Uterus (tissue), 4 donors: ENCODE results near the gene TSC22D2. TPM values are rescaled to one million over a fixed set of nuclear protein-coding genes. Genes with fewer than 3 reads are reported as not detected.

Source experiments
- DNase-seq, 2 donors: peaks; one replicate each; pipeline ENCODE4 v3.0.0-alpha.2; 2019 to 2020
- H3K27ac ChIP-seq, 2 donors: fragments of 200-600 bp; sonication (generic); 1 replicate in 1 of 2; 2 replicates in 1 of 2; pipeline ENCODE4 v1.5.1; 2016 to 2018
- H3K27me3 ChIP-seq, 2 donors: fragments of 200-600 bp; sonication (generic); one replicate each; pipeline ENCODE4 v1.5.1; 2018 to 2019; ENCODE audit warnings: control low read depth in 1 of 2
- H3K36me3 ChIP-seq, 2 donors: fragments of 200-600 bp; sonication (generic); one replicate each; pipeline ENCODE4 v1.5.1; 2019; ENCODE audit warnings: control low read depth in 1 of 2
- H3K4me1 ChIP-seq, 2 donors: fragments of 200-600 bp; sonication (generic); one replicate each; pipeline ENCODE4 v1.5.1; 2018 to 2019; ENCODE audit warnings: control low read depth in 1 of 2
- H3K4me3 ChIP-seq, 2 donors: fragments of 200-600 bp; sonication (generic); 1 replicate in 1 of 2; 2 replicates in 1 of 2; pipeline ENCODE4 v1.5.1; 2018 to 2019; ENCODE audit warnings: mild to moderate bottlenecking in 1 of 2
- H3K9me3 ChIP-seq, 2 donors: fragments of 200-600 bp; sonication (generic); one replicate each; pipeline ENCODE4 v1.5.1; 2019; ENCODE audit warnings: control low read depth in 1 of 2
- POLR2A ChIP-seq, 2 donors: fragments of 450-650 bp; IDR thresholded peaks; one replicate each; pipeline ENCODE4 v1.6.1; 2016; ENCODE audit warnings: antibody characterized with exemption in 2 of 2, mild to moderate bottlenecking in 1 of 2, moderate library complexity in 1 of 2
- intact Hi-C: fragments of 100-400 bp; cut with DNase I; formaldehyde crosslinking; loops from one replicate; pipeline ENCODE4 v1.15.1; 2023; ENCODE audit warnings: low total_unique reads
- total RNA-seq, 4 donors: library from RNA; depleted of rRNA in 3 of 4; stranded (reverse); fragments of >200 nt in 3 of 4; gene quantifications; one replicate each; pipeline versions ENCODE4 v1.1.0 to v1.2.4, GENCODE V29; 2014 to 2023
- TF ChIP-seq, protein P1 (sequence below), 4 experiments: fragments of 200-600 bp in 2 of 4; fragments of 450-650 bp in 2 of 4; sonication (generic) in 2 of 4; IDR thresholded peaks; one replicate each; pipeline ENCODE4 v1.5.1; 2016 to 2019; ENCODE audit warnings: antibody characterized with exemption in 4 of 4, mild to moderate bottlenecking in 2 of 4, moderate library complexity in 1 of 4
- donor health status: DM: yes; HTN: yes; CAD: no.

The TSC22D2 gene
- total RNA-seq, 4 donors from 2014 or later: 11.8 to 60.5 (median 23.6) TPM

- H3K9me3 ChIP-seq: peaks cover 0 to 2% of the 10 kb centered on the region in 2 donors
- H3K27me3 ChIP-seq: no peaks in the 10 kb centered on the region
- no peak for TF ChIP-seq POLR2A (IDR thresholded peaks at IDR 0.05)
- TF ChIP-seq, protein P1, sequence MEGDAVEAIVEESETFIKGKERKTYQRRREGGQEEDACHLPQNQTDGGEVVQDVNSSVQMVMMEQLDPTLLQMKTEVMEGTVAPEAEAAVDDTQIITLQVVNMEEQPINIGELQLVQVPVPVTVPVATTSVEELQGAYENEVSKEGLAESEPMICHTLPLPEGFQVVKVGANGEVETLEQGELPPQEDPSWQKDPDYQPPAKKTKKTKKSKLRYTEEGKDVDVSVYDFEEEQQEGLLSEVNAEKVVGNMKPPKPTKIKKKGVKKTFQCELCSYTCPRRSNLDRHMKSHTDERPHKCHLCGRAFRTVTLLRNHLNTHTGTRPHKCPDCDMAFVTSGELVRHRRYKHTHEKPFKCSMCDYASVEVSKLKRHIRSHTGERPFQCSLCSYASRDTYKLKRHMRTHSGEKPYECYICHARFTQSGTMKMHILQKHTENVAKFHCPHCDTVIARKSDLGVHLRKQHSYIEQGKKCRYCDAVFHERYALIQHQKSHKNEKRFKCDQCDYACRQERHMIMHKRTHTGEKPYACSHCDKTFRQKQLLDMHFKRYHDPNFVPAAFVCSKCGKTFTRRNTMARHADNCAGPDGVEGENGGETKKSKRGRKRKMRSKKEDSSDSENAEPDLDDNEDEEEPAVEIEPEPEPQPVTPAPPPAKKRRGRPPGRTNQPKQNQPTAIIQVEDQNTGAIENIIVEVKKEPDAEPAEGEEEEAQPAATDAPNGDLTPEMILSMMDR (IDR thresholded peaks at IDR 0.05): no peak
- no peak overlapping the region for H3K4me3 ChIP-seq
- no peak overlapping the region for H3K27ac ChIP-seq
- intact Hi-C loops: no loop called here
- no peak for DNase-seq
- H3K36me3 ChIP-seq: no peaks in the 10 kb centered on the region
- no peaks in the 10 kb centered on the region for H3K4me1 ChIP-seq
These were observed 71.3 kb downstream of the TSC22D2 start for GRCh38 chr3:150479370-150479769.

GRCh38 chr3:150480877-150481276 lies 72.8 kb downstream of the TSC22D2 start:
- intact Hi-C loops: no loop called here
- Histone ChIP-seq H3K9me3 (peaks cover 0 to 10% of the 10 kb centered on the region in 2 donors), H3K4me1 (no peaks in the 10 kb centered on the region), H3K27ac (no peak overlapping the region), H3K4me3 (no peak overlapping the region), H3K27me3 (no peaks in the 10 kb centered on the region), H3K36me3 (no peaks in the 10 kb centered on the region)
- DNase-seq: no peak
- TF ChIP-seq, protein P1 (IDR thresholded peaks at IDR 0.05): no peak

DNA sequence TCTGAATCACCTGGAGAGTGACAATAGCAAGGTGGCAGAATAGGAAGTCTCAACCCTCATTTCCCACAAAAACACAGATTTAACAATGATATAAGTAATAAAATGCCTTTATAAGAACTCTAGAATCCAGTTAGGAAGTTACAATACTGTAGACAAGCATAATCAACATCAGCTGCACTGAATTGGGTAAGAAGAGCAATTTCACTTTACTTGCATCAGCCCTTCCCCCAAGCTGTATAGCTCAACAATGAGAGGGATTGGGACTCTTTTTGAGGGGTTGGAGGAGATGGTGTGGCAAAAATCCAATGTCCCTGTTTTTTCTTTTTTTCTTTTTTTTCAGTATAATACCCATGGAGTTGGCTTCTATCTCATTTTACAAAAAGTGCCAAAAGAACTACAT lies 75.1 kb downstream of the TSC22D2 start:
- no peak for DNase-seq
- peaks cover 0 to 10% of the 10 kb centered on the region in 2 donors for H3K9me3 ChIP-seq
- H3K27ac ChIP-seq: no peak overlapping the region
- TF ChIP-seq, protein P1 (IDR thresholded peaks at IDR 0.05): no peak
- no peak for TF ChIP-seq POLR2A (IDR thresholded peaks at IDR 0.05)
- H3K36me3 ChIP-seq: no peaks in the 10 kb centered on the region
- intact Hi-C loops: no loop called here
- no peaks in the 10 kb centered on the region for H3K4me1 ChIP-seq
- no peaks in the 10 kb centered on the region for H3K27me3 ChIP-seq
- no peak overlapping the region for H3K4me3 ChIP-seq

- no peak for DNase-seq
- Histone ChIP-seq H3K9me3 (peaks cover 0 to 10% of the 10 kb centered on the region in 2 donors), H3K27ac (no peak overlapping the region), H3K27me3 (no peaks in the 10 kb centered on the region), H3K4me3 (no peak overlapping the region), H3K36me3 (no peaks in the 10 kb centered on the region), H3K4me1 (no peaks in the 10 kb centered on the region)
- TF ChIP-seq, protein P1 (IDR thresholded peaks at IDR 0.05): no peak
- intact Hi-C loops: no loop called here
These were observed 76.3 kb downstream of the TSC22D2 start for GRCh38 chr3:150484410-150484809.

- Histone ChIP-seq H3K4me1 (no peaks in the 10 kb centered on the region), H3K27ac (no peak overlapping the region), H3K4me3 (no peak overlapping the region), H3K36me3 (no peaks in the 10 kb centered on the region), H3K9me3 (peaks cover 0 to 10% of the 10 kb centered on the region in 2 donors), H3K27me3 (no peaks in the 10 kb centered on the region)
- TF ChIP-seq, protein P1 (IDR thresholded peaks at IDR 0.05): no peak
- intact Hi-C loops: no loop called here
- DNase-seq: no peak
These were observed 80.8 kb downstream of the TSC22D2 start for GRCh38 chr3:150488867-150489266.
